ENCODE results near the gene PCOLCE2. TPM values are rescaled to one million over a fixed set of nuclear protein-coding genes. Genes with fewer than 3 reads are reported as not detected.

PCOLCE2 gene
- total RNA-seq, 1 experiment from 2014 or later: 4.4 TPM

DNA sequence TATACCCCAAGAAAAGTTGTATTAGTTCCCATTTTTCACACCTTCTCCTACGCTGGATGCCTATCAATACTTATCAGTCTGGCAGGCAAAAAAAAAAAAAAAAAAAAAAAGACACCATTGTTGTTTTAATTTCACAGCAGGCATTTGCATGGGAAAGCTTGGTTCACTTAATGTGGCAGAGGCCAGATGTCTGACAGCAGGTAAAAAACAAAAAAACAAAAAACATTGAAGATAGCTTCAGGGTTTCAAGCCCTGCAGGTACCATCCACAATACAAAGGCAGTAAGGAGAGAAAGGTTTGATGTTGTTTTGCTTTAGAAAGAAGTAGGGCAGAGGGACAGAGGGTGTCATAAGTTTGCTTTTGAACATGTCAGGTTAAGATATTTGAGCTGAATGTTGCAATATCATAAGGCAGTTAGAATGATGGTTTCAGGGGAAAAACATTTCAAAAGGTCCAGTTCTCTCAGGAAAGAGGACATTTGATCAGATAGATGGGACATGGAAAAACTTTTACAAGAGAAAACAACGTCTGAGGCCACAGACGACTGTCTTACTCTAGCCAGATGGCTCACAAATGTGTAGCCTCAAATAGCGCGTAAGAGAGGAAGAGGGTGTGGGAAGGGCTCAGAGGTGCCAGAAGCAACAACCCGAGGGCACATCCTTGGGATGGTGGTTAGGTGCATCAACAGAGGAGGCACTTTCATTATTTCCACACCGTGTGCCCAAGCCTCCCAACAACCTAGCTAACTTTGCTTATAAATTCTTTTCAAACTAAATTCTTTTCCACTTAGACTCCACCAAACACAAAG lies 25.7 kb downstream of the PCOLCE2 start:
- Histone ChIP-seq H3K4me2 (ENCODE audit: low read length) (no peak overlapping the region), H3K27me3 (ENCODE audit: insufficient read depth, low read length) (no peaks in the 10 kb centered on the region; the same call in 1 of the 2 replicates), H3K27ac (ENCODE audit: low read depth, low read length) (no peak overlapping the region), H3K9me2 (ENCODE audit: insufficient read depth) (no peaks in the 10 kb centered on the region), H4K20me1 (ENCODE audit: insufficient read depth) (no peaks in the 10 kb centered on the region), H3K36me3 (ENCODE audit: control insufficient read depth in 1 of 2, insufficient read depth in 2 of 2, low read length in 2 of 2) (no peaks in the 10 kb centered on the region), H3K9ac (ENCODE audit: low read length) (no peak overlapping the region), H3K9me3 (ENCODE audit: control insufficient read depth in 1 of 2, insufficient read depth in 1 of 2, low read depth in 1 of 2, low read length in 2 of 2) (no peaks in the 10 kb centered on the region), H3K4me1 (ENCODE audit: control insufficient read depth in 1 of 2, insufficient read depth in 2 of 2, low read length in 2 of 2) (no peaks in the 10 kb centered on the region), H3K79me2 (ENCODE audit: insufficient read depth, low read length) (no peaks in the 10 kb centered on the region), H2AFZ (ENCODE audit: low read depth, low read length, poor library complexity, severe bottlenecking) (no peak overlapping the region), H3K4me3 (replicated peaks in 1 of 2; ENCODE audit: low read depth in 1 of 2, low read length in 2 of 2) (no peak overlapping the region)
- POLR2A ChIA-PET: no interaction called here
- CTCF ChIA-PET: no interaction called here
- intact Hi-C loops (cut with micrococcal nuclease): no loop called here
- ATAC-seq (no peak), DNase-seq (ENCODE audit: low read depth, low spot score) (no peak)
- BruUV-seq (replicated peaks): no TSS peak
- RAD21 ChIA-PET (ENCODE audit: low non-redundant PET in 1 of 2, low total read pairs in 2 of 2, uncharacterized antibody in 2 of 2, unreplicated experiment in 2 of 2): no interaction called here
- no peak for TF ChIP-seq FOSL1 (IDR thresholded peaks at IDR 0.05; ENCODE audit: low read depth)
- no peak for TF ChIP-seq ZNF274 (IDR thresholded peaks at IDR 0.05; ENCODE audit: low read depth, low read length)
- no peak for TF ChIP-seq TCF7L2 (IDR thresholded peaks at IDR 0.05; ENCODE audit: borderline replicate concordance, extremely low read depth, insufficient read depth, insufficient read length)
- TF ChIP-seq, protein P1, sequence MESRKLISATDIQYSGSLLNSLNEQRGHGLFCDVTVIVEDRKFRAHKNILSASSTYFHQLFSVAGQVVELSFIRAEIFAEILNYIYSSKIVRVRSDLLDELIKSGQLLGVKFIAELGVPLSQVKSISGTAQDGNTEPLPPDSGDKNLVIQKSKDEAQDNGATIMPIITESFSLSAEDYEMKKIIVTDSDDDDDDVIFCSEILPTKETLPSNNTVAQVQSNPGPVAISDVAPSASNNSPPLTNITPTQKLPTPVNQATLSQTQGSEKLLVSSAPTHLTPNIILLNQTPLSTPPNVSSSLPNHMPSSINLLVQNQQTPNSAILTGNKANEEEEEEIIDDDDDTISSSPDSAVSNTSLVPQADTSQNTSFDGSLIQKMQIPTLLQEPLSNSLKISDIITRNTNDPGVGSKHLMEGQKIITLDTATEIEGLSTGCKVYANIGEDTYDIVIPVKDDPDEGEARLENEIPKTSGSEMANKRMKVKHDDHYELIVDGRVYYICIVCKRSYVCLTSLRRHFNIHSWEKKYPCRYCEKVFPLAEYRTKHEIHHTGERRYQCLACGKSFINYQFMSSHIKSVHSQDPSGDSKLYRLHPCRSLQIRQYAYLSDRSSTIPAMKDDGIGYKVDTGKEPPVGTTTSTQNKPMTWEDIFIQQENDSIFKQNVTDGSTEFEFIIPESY (IDR thresholded peaks at IDR 0.05; ENCODE audit: extremely low read depth, insufficient replicate concordance, low read length): no peak

DNA sequence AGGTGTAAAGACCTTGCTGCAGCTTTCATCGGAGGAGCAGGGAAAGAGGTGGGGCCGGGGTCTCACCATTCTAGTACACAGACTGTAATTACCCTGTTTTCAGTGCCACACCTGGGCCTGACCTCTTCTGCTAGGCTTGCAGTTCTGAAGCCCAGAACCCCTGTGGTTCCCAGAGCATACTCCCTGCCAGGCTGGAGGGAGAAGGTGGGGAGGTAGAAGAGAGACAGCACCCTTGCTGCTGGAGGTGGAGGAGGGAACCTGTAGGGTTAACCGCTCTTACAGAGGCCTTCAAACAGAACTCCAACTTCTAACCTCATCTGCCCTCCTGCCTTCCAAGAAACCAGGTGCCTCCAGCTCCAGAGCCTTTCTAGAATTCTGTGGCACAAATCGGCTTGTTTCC lies 27.0 kb downstream of the PCOLCE2 start:
- intact Hi-C loops (cut with micrococcal nuclease): no loop called here
- no peak overlapping the region for H3K27ac ChIP-seq (ENCODE audit: low read depth, low read length)
- no peak overlapping the region for H3K4me3 ChIP-seq (replicated peaks in 1 of 2; ENCODE audit: low read depth in 1 of 2, low read length in 2 of 2)
- POLR2A ChIA-PET: no interaction called here
- CTCF ChIA-PET: no interaction called here
- no peak for DNase-seq (ENCODE audit: low read depth, low spot score)
- ATAC-seq: no peak
- no peaks in the 10 kb centered on the region for H3K9me3 ChIP-seq (ENCODE audit: control insufficient read depth in 1 of 2, insufficient read depth in 1 of 2, low read depth in 1 of 2, low read length in 2 of 2)
- RAD21 ChIA-PET (ENCODE audit: low non-redundant PET in 1 of 2, low total read pairs in 2 of 2, uncharacterized antibody in 2 of 2, unreplicated experiment in 2 of 2): no interaction called here
- no peak overlapping the region for H3K9ac ChIP-seq (ENCODE audit: low read length)
- no peak overlapping the region for H2AFZ ChIP-seq (ENCODE audit: low read depth, low read length, poor library complexity, severe bottlenecking)
- H3K4me1 ChIP-seq (ENCODE audit: control insufficient read depth in 1 of 2, insufficient read depth in 2 of 2, low read length in 2 of 2): 0 out of 4 replicates have a peak, but pooled peaks cover 0 to 3% of the 10 kb centered on the region in 2 experiments
- no peaks in the 10 kb centered on the region for H3K36me3 ChIP-seq (ENCODE audit: control insufficient read depth in 1 of 2, insufficient read depth in 2 of 2, low read length in 2 of 2)
- H3K79me2 ChIP-seq (ENCODE audit: insufficient read depth, low read length): no peaks in the 10 kb centered on the region
- H3K27me3 ChIP-seq (ENCODE audit: insufficient read depth, low read length): no peaks in the 10 kb centered on the region; the same call in 1 of the 2 replicates
- no TSS peak for BruUV-seq (replicated peaks)
- no peaks in the 10 kb centered on the region for H4K20me1 ChIP-seq (ENCODE audit: insufficient read depth)
- H3K4me2 ChIP-seq (ENCODE audit: low read length): no peak overlapping the region
- no peaks in the 10 kb centered on the region for H3K9me2 ChIP-seq (ENCODE audit: insufficient read depth)
- TF ChIP-seq SP1 (IDR thresholded peaks at IDR 0.05; ENCODE audit: low read depth): no peak
- no peak for TF ChIP-seq SRF (IDR thresholded peaks at IDR 0.05; ENCODE audit: low read depth)
- no peak for TF ChIP-seq CEBPB (IDR thresholded peaks at IDR 0.05; ENCODE audit: low read depth)
- TF ChIP-seq POLR2AphosphoS5 (IDR thresholded peaks at IDR 0.05; ENCODE audit: low read depth, low read length): no peak
- TF ChIP-seq YY1 (IDR thresholded peaks at IDR 0.05; ENCODE audit: extremely low read depth, insufficient replicate concordance, low read depth, low read length): no peak
- TF ChIP-seq ZNF274 (IDR thresholded peaks at IDR 0.05; ENCODE audit: low read depth, low read length): no peak
- no peak for TF ChIP-seq ELF1 (IDR thresholded peaks at IDR 0.05; ENCODE audit: borderline replicate concordance, low read depth)
- TF ChIP-seq, protein P1 (IDR thresholded peaks at IDR 0.05; ENCODE audit: extremely low read depth, insufficient replicate concordance, low read length): no peak
- TF ChIP-seq EGR1 (IDR thresholded peaks at IDR 0.05; ENCODE audit: low read depth): no peak
- no peak for TF ChIP-seq EZH2phosphoT487 (IDR thresholded peaks at IDR 0.05; ENCODE audit: borderline replicate concordance)
- TF ChIP-seq JUND (IDR thresholded peaks at IDR 0.05): no peak
- TF ChIP-seq EZH2 (IDR thresholded peaks at IDR 0.05): no peak
- no peak for TF ChIP-seq ZFX (IDR thresholded peaks at IDR 0.05)
- no peak for TF ChIP-seq RAD21 (IDR thresholded peaks at IDR 0.05; ENCODE audit: low read depth)
- TF ChIP-seq FOSL1 (IDR thresholded peaks at IDR 0.05; ENCODE audit: low read depth): no peak

All from HCT116 (cell line).